ENCODE data around the gene ENKUR. TPM values are rescaled to one million over a fixed set of nuclear protein-coding genes. Genes with fewer than 3 reads are reported as not detected.

ENKUR gene
- total and polyA plus RNA-seq, 2 experiments from 2014 or later: 1.6 to 3.1 TPM

DNA sequence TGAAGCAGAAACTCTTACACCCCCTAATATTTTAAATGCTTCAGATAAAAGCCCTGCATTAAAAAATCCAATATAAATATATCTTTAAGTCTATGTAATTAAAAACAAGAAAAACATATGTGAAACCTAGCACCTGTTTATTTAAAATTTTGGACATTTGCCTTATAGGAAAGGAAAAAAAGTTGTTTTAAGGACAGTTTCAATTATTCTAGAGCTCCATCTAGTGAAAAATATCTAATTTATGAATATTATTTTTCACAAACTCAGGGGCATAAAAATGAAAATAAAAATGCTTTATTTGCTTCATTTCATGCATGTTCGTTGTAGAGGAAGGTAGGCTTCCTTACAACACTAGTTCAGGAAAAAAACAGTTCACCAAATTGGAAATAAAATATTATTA, 26.1 kb downstream of the ENKUR start:
- H3K4me2 ChIP-seq: no peak overlapping the region
- no peaks in the 10 kb centered on the region for H3K9me3 ChIP-seq (ENCODE audit: low read depth)
- H3K9me2 ChIP-seq (replicated peaks; ENCODE audit: insufficient read depth): no peaks in the 10 kb centered on the region
- no peak overlapping the region for H2AFZ ChIP-seq
- no peaks in the 10 kb centered on the region for H3K27me3 ChIP-seq
- 73% methylated on average over 1 of the region's 1 CpG for WGBS (ENCODE audit: low lambda C conversion rate, missing lambda C conversion rate)
- no peak for TF ChIP-seq EZH2 (IDR thresholded peaks at IDR 0.05; ENCODE audit: borderline replicate concordance)
- TF ChIP-seq EZH2phosphoT487 (IDR thresholded peaks at IDR 0.05; ENCODE audit: low read depth, severe bottlenecking, unreplicated experiment): no peak
- peak; percentile 37 for TF ChIP-seq CTCF (IDR thresholded peaks at IDR 0.05; ENCODE audit: poor library complexity)
- no peak overlapping the region for H3K4me3 ChIP-seq
- H3K27ac ChIP-seq: no peak overlapping the region
- no peak for DNase-seq (ENCODE audit: low spot score)
- no peaks in the 10 kb centered on the region for H3K36me3 ChIP-seq (replicated peaks; ENCODE audit: insufficient read depth, low read depth)
- no peaks in the 10 kb centered on the region for H3K79me2 ChIP-seq
- peaks cover 5% of the 10 kb centered on the region for H3K4me1 ChIP-seq (ENCODE audit: insufficient read depth)
- H4K20me1 ChIP-seq (ENCODE audit: insufficient read depth, poor library complexity, severe bottlenecking): no peaks in the 10 kb centered on the region

DNA sequence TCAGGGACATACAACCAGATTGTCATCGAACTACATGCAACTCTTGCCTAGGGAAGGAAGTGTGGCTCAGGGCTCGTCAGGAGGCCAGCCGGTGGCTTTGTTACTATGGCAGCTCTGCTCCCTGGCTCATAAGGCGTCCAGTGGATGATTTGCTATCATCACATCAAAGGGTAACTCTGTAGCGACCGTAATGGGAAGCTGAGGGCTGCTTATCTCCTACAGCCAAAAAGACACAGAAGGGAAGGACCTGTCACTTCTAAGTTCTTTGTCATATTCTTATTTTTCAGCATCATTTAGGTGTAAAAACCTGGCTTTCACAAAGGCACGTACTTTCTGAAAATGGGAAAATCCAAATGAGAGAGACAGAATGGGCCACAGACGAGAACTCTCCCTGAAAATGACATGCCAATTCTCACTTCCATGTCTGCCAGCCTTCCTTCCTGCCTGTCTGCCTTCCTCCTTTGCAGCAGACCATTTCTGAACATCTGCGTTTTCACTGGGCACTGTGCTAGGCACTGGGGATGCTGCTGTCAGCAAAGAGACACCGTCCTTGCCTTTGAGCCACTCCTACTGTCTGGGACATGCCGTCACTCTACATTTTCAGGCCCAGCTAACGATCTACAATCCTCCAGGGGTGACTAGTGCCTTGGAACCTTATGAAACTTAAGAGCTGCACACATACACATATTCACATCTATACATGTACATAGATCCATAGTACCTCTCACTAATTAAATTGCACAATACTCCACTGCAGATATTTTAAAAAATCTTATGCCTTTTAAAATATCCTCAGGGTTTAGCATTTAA, 26.9 kb downstream of the ENKUR start:
- TF ChIP-seq EZH2 (IDR thresholded peaks at IDR 0.05; ENCODE audit: borderline replicate concordance) (no peak), CTCF (IDR thresholded peaks at IDR 0.05; ENCODE audit: poor library complexity) (no peak), EZH2phosphoT487 (IDR thresholded peaks at IDR 0.05; ENCODE audit: low read depth, severe bottlenecking, unreplicated experiment) (no peak)
- no peak overlapping the region for H3K4me3 ChIP-seq
- H2AFZ ChIP-seq: no peak overlapping the region
- no peak overlapping the region for H3K4me2 ChIP-seq
- H3K9me2 ChIP-seq (replicated peaks; ENCODE audit: insufficient read depth): no peaks in the 10 kb centered on the region
- WGBS (ENCODE audit: low lambda C conversion rate, missing lambda C conversion rate): 79% methylated on average over 12 of the region's 12 CpGs
- no peaks in the 10 kb centered on the region for H3K27me3 ChIP-seq
- no peaks in the 10 kb centered on the region for H3K36me3 ChIP-seq (replicated peaks; ENCODE audit: insufficient read depth, low read depth)
- no peaks in the 10 kb centered on the region for H3K9me3 ChIP-seq (ENCODE audit: low read depth)
- peaks cover 5% of the 10 kb centered on the region for H3K4me1 ChIP-seq (ENCODE audit: insufficient read depth)
- no peak for DNase-seq (ENCODE audit: low spot score)
- no peak overlapping the region for H3K27ac ChIP-seq
- no peaks in the 10 kb centered on the region for H4K20me1 ChIP-seq (ENCODE audit: insufficient read depth, poor library complexity, severe bottlenecking)
- H3K79me2 ChIP-seq: no peaks in the 10 kb centered on the region

DNA sequence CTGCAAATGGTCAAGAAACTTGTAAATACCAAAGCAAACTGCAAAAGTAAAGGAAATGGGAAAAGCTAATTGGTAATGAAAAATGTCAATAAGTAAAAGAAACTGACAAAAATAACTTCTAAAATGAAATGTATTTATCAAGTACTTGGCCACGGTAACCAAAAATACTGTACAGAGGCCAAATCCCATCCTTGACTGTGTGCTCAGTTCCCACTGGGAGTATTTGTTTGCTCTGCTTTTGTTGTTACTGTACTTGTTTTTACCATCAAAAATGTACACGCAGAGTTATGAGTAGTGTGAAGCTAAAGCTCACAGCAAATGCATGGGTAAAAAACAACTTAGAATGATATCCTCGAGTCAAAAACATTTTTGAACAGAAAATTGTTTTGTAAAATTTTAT, 31.1 kb downstream of the ENKUR start:
- H2AFZ ChIP-seq: no peak overlapping the region
- H3K36me3 ChIP-seq (replicated peaks; ENCODE audit: insufficient read depth, low read depth): no peaks in the 10 kb centered on the region
- H3K4me1 ChIP-seq (ENCODE audit: insufficient read depth): no peaks in the 10 kb centered on the region
- H3K27me3 ChIP-seq: no peaks in the 10 kb centered on the region
- no peak overlapping the region for H3K4me2 ChIP-seq
- DNase-seq (ENCODE audit: low spot score): no peak
- no peak overlapping the region for H3K27ac ChIP-seq
- no peaks in the 10 kb centered on the region for H4K20me1 ChIP-seq (ENCODE audit: insufficient read depth, poor library complexity, severe bottlenecking)
- 76% methylated on average over 3 of the region's 3 CpGs for WGBS (ENCODE audit: low lambda C conversion rate, missing lambda C conversion rate)
- no peak overlapping the region for H3K4me3 ChIP-seq
- TF ChIP-seq EZH2 (IDR thresholded peaks at IDR 0.05; ENCODE audit: borderline replicate concordance) (no peak), CTCF (IDR thresholded peaks at IDR 0.05; ENCODE audit: poor library complexity) (no peak), EZH2phosphoT487 (IDR thresholded peaks at IDR 0.05; ENCODE audit: low read depth, severe bottlenecking, unreplicated experiment) (no peak)
- no peaks in the 10 kb centered on the region for H3K79me2 ChIP-seq
- no peaks in the 10 kb centered on the region for H3K9me2 ChIP-seq (replicated peaks; ENCODE audit: insufficient read depth)
- H3K9me3 ChIP-seq (ENCODE audit: low read depth): no peaks in the 10 kb centered on the region

Data from hepatocyte (in vitro differentiated cells).